ENCODE measurements around the gene FAF2. TPM values are rescaled to one million over a fixed set of nuclear protein-coding genes. Genes with fewer than 3 reads are reported as not detected.
A peak's percentile ranks its signal among the peaks of the same experiment; 100 is the strongest.
"Not testable (repeated sequence)": the region's sequence is repeated elsewhere in the genome, so short reads cannot be mapped to it uniquely, and the experiment has no call there.

The FAF2 gene
- total and polyA plus RNA-seq, 12 donors: 21.2 to 68.2 (median 40.6) TPM

DNA sequence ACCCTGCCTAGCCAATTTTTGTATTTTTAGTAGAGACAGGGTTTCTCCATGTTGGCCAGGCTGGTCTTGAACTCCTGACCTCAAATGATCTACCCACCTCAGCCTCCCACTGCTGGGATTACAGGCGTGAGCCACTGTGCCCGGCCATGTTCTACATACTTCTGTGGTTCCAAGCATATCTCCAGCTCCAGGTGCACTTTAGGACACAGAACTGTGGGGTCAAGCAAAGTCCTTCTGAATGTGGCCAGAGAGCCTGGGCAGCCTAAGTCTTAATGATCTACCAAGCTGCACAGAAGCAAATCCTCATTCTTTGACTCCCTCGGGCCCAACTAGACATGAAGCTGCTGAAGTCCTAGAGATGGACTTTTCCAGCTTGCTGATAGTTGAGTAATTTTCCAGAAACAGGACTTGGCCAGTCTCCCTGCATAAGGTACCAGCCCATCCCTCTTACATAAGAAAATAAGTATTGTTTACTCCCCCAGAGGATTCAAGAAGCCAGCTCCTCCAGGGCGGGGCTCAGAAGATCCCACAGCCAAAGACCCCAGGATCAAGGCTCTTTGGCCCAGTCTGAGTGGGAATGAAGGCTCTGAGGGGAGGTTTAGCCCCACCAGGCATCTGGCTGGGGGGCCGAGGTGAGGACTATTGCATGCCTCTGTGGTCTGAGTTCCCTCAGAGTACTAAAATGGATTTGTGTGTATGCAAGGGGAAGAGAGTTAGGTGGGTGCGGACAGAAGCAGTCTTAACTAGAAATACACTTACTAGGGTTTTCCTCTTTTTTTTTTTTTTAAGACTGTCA is 40.5 kb upstream of the FAF2 start:
- intact Hi-C loops (cut with DNase I): no loop called here
- Histone ChIP-seq H3K4me3 (no peak overlapping the region), H3K9me3 (replicated peaks in 1 of 3) (no peaks in the 10 kb centered on the region), H3K4me1 (replicated peaks in 1 of 2) (peaks cover 19 to 24% of the 10 kb centered on the region in 2 donors), H3K27me3 (no peaks in the 10 kb centered on the region), H3K36me3 (replicated peaks in 1 of 2) (peaks cover 0 to 39% of the 10 kb centered on the region in 2 donors), H3K27ac (peak overlapping the region in 1 of 5 donors; percentile 37)
- TF ChIP-seq, protein P1, sequence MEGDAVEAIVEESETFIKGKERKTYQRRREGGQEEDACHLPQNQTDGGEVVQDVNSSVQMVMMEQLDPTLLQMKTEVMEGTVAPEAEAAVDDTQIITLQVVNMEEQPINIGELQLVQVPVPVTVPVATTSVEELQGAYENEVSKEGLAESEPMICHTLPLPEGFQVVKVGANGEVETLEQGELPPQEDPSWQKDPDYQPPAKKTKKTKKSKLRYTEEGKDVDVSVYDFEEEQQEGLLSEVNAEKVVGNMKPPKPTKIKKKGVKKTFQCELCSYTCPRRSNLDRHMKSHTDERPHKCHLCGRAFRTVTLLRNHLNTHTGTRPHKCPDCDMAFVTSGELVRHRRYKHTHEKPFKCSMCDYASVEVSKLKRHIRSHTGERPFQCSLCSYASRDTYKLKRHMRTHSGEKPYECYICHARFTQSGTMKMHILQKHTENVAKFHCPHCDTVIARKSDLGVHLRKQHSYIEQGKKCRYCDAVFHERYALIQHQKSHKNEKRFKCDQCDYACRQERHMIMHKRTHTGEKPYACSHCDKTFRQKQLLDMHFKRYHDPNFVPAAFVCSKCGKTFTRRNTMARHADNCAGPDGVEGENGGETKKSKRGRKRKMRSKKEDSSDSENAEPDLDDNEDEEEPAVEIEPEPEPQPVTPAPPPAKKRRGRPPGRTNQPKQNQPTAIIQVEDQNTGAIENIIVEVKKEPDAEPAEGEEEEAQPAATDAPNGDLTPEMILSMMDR (IDR thresholded peaks at IDR 0.05): no peak
- DNase-seq: peak in 2 of 7 donors; percentile 10 to 48
- WGBS, 4 donors: 86 to 98% (median 92%) methylated on average over 6 of the region's 6 CpGs

DNA sequence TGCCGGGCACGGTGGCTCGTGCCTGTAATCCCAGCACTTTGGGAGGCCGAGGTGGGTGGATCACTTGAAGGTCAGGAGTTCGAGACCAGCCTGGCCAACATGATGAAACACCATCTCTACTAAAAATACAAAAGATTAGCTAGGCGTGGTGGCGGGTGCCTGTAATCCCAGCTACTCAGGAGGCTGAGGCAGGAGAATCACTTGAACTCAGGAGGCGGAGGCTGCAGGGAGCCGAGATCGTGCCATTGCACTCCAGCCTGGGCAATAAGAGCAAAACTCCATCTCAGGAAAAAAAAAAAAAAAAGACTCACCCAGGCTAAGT is 40.0 kb upstream of the FAF2 start:
- H3K36me3 ChIP-seq (replicated peaks in 1 of 2): peaks cover 0 to 39% of the 10 kb centered on the region in 2 donors
- peaks cover 23 to 29% of the 10 kb centered on the region in 2 donors for H3K4me1 ChIP-seq (replicated peaks in 1 of 2)
- peak in 1 of 7 donors; percentile 38 for DNase-seq
- peak overlapping the region in 1 of 5 donors; percentile 37 for H3K27ac ChIP-seq
- H3K4me3 ChIP-seq; H3K27me3 ChIP-seq; intact Hi-C loops (cut with DNase I); H3K9me3 ChIP-seq (replicated peaks in 1 of 3): not testable (repeated sequence)
- 90 to 95% (median 91%) methylated on average over 8 to 10 of the region's 10 CpGs for WGBS, 4 donors

DNA sequence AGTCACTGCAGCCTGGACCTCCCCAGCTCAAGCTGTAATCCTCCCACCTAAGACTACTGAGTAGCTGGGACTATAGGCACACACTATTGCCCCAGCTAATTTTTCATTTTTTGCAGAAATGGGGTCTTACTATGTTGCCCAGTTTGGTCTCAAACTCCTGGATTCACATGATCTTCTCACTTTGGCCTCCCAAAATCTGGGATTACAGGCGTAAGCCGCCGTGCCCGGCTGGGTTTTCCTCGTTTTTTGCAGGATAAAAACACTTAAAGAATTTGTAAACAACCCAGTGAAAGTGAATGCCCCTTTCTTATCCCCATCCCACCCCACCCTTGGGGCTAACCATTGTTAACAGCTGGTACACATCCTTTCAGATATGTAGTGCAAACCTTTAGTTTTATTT is 39.6 kb upstream of the FAF2 start:
- Histone ChIP-seq H3K27me3 (no peaks in the 10 kb centered on the region), H3K4me3 (no peak overlapping the region), H3K4me1 (replicated peaks in 1 of 2) (peaks cover 27 to 33% of the 10 kb centered on the region in 2 donors), H3K36me3 (replicated peaks in 1 of 2) (peaks cover 0 to 39% of the 10 kb centered on the region in 2 donors), H3K27ac (no peak overlapping the region), H3K9me3 (replicated peaks in 1 of 3) (no peaks in the 10 kb centered on the region)
- TF ChIP-seq, protein P1 (IDR thresholded peaks at IDR 0.05): no peak
- TF ChIP-seq POLR2A (IDR thresholded peaks at IDR 0.05): no peak
- WGBS, 4 donors: 87 to 95% (median 90%) methylated on average over 5 of the region's 5 CpGs
- intact Hi-C loops (cut with DNase I): no loop called here
- peak in 2 of 7 donors; percentile 5 to 44 for DNase-seq

DNA sequence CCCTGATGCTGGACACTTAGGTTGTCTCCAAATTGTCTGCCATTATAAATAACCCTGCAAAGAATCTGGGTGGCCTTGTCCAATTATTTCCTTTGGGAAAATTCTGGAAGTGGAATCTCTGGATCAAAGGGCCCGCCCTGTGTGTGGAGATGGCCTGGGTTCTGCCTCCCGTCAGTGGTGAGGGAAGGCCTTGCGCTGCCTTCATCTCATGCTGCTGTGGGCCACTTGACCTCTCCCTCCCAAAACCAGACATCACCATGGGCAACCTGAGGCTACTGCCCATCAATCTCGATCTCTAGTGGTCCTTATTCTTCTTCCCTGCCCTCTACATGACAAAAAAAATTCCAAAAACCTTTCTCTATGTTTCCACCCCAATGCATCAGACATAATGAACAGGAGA is 38.4 kb upstream of the FAF2 start:
- TF ChIP-seq, protein P1 (IDR thresholded peaks at IDR 0.05): no peak
- intact Hi-C loops (cut with DNase I): no loop called here
- H3K27me3 ChIP-seq: no peaks in the 10 kb centered on the region
- H3K4me3 ChIP-seq: no peak overlapping the region
- H3K4me1 ChIP-seq (replicated peaks in 1 of 2): peaks cover 35 to 45% of the 10 kb centered on the region in 2 donors
- H3K9me3 ChIP-seq (replicated peaks in 1 of 3): no peaks in the 10 kb centered on the region
- 89 to 91% (median 90%) methylated on average over 1 to 4 of the region's 4 CpGs for WGBS, 4 donors
- no peak overlapping the region for H3K27ac ChIP-seq
- DNase-seq: no peak
- peaks cover 0 to 36% of the 10 kb centered on the region in 2 donors for H3K36me3 ChIP-seq (replicated peaks in 1 of 2)

All from adrenal gland (tissue), 12 donors.